DOHH2 (cell line): Measurements from ENCODE around the gene UQCC5.

Source experiments
- H3F3A ChIP-seq: fragments of 200-600 bp; sonication (generic), shearing (Covaris generic); 2 replicates; pipeline ENCODE4 v1.6.0; 2016; ENCODE audit warnings: antibody characterized with exemption, mild to moderate bottlenecking; ENCODE audit not compliant: control insufficient read depth, insufficient read depth
- H3K27ac ChIP-seq: fragments of 200-600 bp; sonication (generic); 2 replicates; pipeline ENCODE4 v1.5.1; 2014; ENCODE audit warnings: low read depth, mild to moderate bottlenecking, low read length, moderate library complexity
- H3K27me3 ChIP-seq: fragments of 200-600 bp; sonication (generic); 2 replicates; pipeline ENCODE4 v1.6.1; 2014; ENCODE audit warnings: mild to moderate bottlenecking, low read length, mixed read lengths; ENCODE audit not compliant: control insufficient read depth
- H3K36me3 ChIP-seq: fragments of 200-600 bp; sonication (generic); 2 replicates; pipeline ENCODE4 v1.6.1; 2014; ENCODE audit warnings: mild to moderate bottlenecking, low read length, moderate library complexity, mixed read lengths; ENCODE audit not compliant: control insufficient read depth
- H3K4me1 ChIP-seq: fragments of 200-600 bp; sonication (generic); 2 replicates; pipeline ENCODE4 v1.6.1; 2014; ENCODE audit warnings: mild to moderate bottlenecking, low read length, mixed read lengths; ENCODE audit not compliant: control insufficient read depth
- H3K4me2 ChIP-seq: fragments of 200-600 bp; sonication (generic); 2 replicates; pipeline ENCODE4 v1.6.0; 2014; ENCODE audit warnings: mild to moderate bottlenecking, low read length, moderate library complexity
- H3K4me3 ChIP-seq: fragments of 200-600 bp; sonication (generic); 2 replicates; pipeline ENCODE4 v1.5.1; 2014; ENCODE audit warnings: mild to moderate bottlenecking, low read length, mixed read lengths
- H3K79me2 ChIP-seq: fragments of 200-600 bp; sonication (generic); 2 replicates; pipeline ENCODE4 v1.6.1; 2014; ENCODE audit warnings: mild to moderate bottlenecking, low read length, mixed read lengths; ENCODE audit not compliant: control insufficient read depth
- H3K9me2 ChIP-seq: fragments of 200-600 bp; sonication (generic); replicated peaks from 2 replicates; pipeline ENCODE4 v1.6.1; 2014; ENCODE audit warnings: mild to moderate bottlenecking, low read length, mixed read lengths; ENCODE audit not compliant: control insufficient read depth
- H3K9me3 ChIP-seq: fragments of 200-600 bp; sonication (generic); 2 replicates; pipeline ENCODE4 v1.6.1; 2014; ENCODE audit warnings: antibody characterized with exemption, low read length, mixed read lengths; ENCODE audit not compliant: control insufficient read depth, insufficient read depth
- H4K20me1 ChIP-seq: fragments of 200-600 bp; sonication (generic); 2 replicates; pipeline ENCODE4 v1.6.0; 2014; ENCODE audit warnings: low read depth, mild to moderate bottlenecking, antibody characterized with exemption, low read length, moderate library complexity; ENCODE audit not compliant: control insufficient read depth, insufficient read depth
- CTCF ChIP-seq: fragments of 200-600 bp; sonication (generic); IDR thresholded peaks from one replicate; pipeline ENCODE4 v1.5.1; 2014; ENCODE audit warnings: antibody characterized with exemption, mild to moderate bottlenecking, low read depth, low read length; ENCODE audit not compliant: poor library complexity, severe bottlenecking
- EZH2phosphoT487 ChIP-seq: fragments of 200-600 bp; sonication (generic); IDR thresholded peaks from 2 replicates; pipeline ENCODE4 v1.6.1; 2017; ENCODE audit warnings: borderline replicate concordance, mild to moderate bottlenecking, antibody characterized with exemption, low read length, moderate library complexity, mixed read lengths

UQCC5 gene

GRCh38 chr3:52574056-52574965, 37.9 kb downstream of the UQCC5 start:
- no peaks in the 10 kb centered on the region for H3F3A ChIP-seq
- TF ChIP-seq EZH2phosphoT487 = no peak
- TF ChIP-seq CTCF = no peak
- no peaks in the 10 kb centered on the region for H3K27me3 ChIP-seq
- no peaks in the 10 kb centered on the region for H3K9me2 ChIP-seq
- no peak overlapping the region for H3K4me2 ChIP-seq
- H3K27ac ChIP-seq = no peak overlapping the region
- H3K4me3 ChIP-seq = no peak overlapping the region
- no peaks in the 10 kb centered on the region for H3K79me2 ChIP-seq
- H3K9me3 ChIP-seq = no peaks in the 10 kb centered on the region
- peaks cover 58% of the 10 kb centered on the region for H3K36me3 ChIP-seq
- no peaks in the 10 kb centered on the region for H4K20me1 ChIP-seq
- H3K4me1 ChIP-seq = no peaks in the 10 kb centered on the region
